ENCODE measurements around the gene FSTL4. TPM values are rescaled to one million over a fixed set of nuclear protein-coding genes. Genes with fewer than 3 reads are reported as not detected.

FSTL4 gene
- total and polyA plus RNA-seq, 2 of the 4 experiments (the other 2 are of a cell fraction), result 0.18 TPM; not detected in 1

DNA sequence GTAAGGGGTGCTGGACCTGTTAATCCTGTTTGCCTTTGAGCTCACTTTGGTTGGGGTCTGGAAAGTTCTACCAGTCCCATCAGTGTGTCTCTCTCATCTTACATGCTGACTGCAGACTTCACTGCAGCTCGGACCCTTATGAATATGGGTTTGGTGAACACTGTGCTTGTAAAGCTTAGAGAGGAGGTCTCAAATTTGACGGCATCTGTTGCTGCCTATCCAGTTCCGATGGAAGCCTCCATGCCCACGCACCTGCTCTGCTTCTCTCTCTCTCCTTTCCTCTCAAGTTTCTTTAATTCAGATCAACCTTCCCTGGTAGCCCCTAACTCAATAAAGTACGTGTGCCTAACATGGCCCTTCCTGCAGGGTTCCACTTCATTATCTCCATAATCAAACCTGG, 342.6 kb downstream of the FSTL4 start:
- no peak overlapping the region for H2BK15ac ChIP-seq (ENCODE audit: low read depth, low read length)
- WGBS, 2 experiments (ENCODE audit: extremely low coverage in 2 of 2, insufficient read length in 1 of 2), result no CpG with 5 or more reads among the region's 5 CpGs
- no peak overlapping the region for H3K27ac ChIP-seq (ENCODE audit: insufficient read depth, low read length)
- H4K91ac ChIP-seq (ENCODE audit: insufficient read depth, low read depth, low read length), result no peak overlapping the region
- H3K4me1 ChIP-seq (ENCODE audit: control insufficient read depth, insufficient read depth, low read length), result no peaks in the 10 kb centered on the region
- no peak overlapping the region for H2AK9ac ChIP-seq (replicated peaks; ENCODE audit: low read depth, low read length, poor library complexity)
- intact Hi-C loops (cut with micrococcal nuclease), result no loop called here
- no peak overlapping the region for H3K4ac ChIP-seq (ENCODE audit: low read depth, low read length)
- CTCF ChIA-PET, result no interaction called here
- H3K4me3 ChIP-seq (ENCODE audit: insufficient read depth, low read depth, low read length), result no peak overlapping the region
- no peak overlapping the region for H3K18ac ChIP-seq (ENCODE audit: low read depth, low read length)
- H3K9me3 ChIP-seq (ENCODE audit: control insufficient read depth, insufficient read depth, low read length), result no peaks in the 10 kb centered on the region
- H3K27me3 ChIP-seq (ENCODE audit: control insufficient read depth, insufficient read depth, low read length), result peaks cover 43% of the 10 kb centered on the region
- BruUV-seq (replicated peaks), result no TSS peak
- no peaks in the 10 kb centered on the region for H4K20me1 ChIP-seq (ENCODE audit: insufficient read depth, low read length)
- no peak overlapping the region for H2BK120ac ChIP-seq (ENCODE audit: low read depth, low read length)
- no peak overlapping the region for H3K56ac ChIP-seq (ENCODE audit: extremely low read depth, insufficient read depth, low read length)
- dilution Hi-C loops (cut with HindIII; ENCODE audit: low sequenced_read_pairs, unreplicated experiment), result no loop called here
- in situ Hi-C loops (cut with MboI; ENCODE audit: low sequenced_read_pairs), result no loop called here
- H3K9me1 ChIP-seq (ENCODE audit: insufficient read depth, low read length), result no peaks in the 10 kb centered on the region
- H2AK5ac ChIP-seq (ENCODE audit: low read depth, low read length), result no peak overlapping the region
- POLR2A ChIA-PET (ENCODE audit: unreplicated experiment), result no interaction called here
- no peak overlapping the region for H4K5ac ChIP-seq (ENCODE audit: low read depth, low read length)
- H3K36me3 ChIP-seq (ENCODE audit: control insufficient read depth, insufficient read depth, low read length), result no peaks in the 10 kb centered on the region
- TF ChIP-seq FOS (IDR thresholded peaks at IDR 0.05; ENCODE audit: low read depth, low read length), result no peak
- DNase-seq (no peak), ATAC-seq (ENCODE audit: low read depth) (no peak)
- no peak overlapping the region for H4K8ac ChIP-seq (ENCODE audit: low read depth in 2 of 2, low read length in 2 of 2)
- no peak overlapping the region for H3K23ac ChIP-seq (ENCODE audit: low read depth, low read length)
- H3K79me1 ChIP-seq (ENCODE audit: low read depth in 1 of 2, low read length in 2 of 2), result no peaks in the 10 kb centered on the region
- no peak overlapping the region for H3K9ac ChIP-seq (ENCODE audit: low read depth, low read length)
- H3K14ac ChIP-seq (replicated peaks; ENCODE audit: low read depth, low read length), result no peak overlapping the region
- no peak overlapping the region for H2BK5ac ChIP-seq (ENCODE audit: low read depth, low read length, poor library complexity, severe bottlenecking)
- H2AFZ ChIP-seq (replicated peaks; ENCODE audit: low read length, poor library complexity), result no peak overlapping the region
- H2BK20ac ChIP-seq (ENCODE audit: low read depth, low read length), result no peak overlapping the region
- H3K4me2 ChIP-seq (ENCODE audit: low read depth, low read length), result no peak overlapping the region

Measured in IMR-90 (cell line).